HUES6 (cell line): Measurements from ENCODE around the gene TCEA2.

Experiments used
- H3K27ac ChIP-seq: 2 replicates; pipeline ENCODE4 v1.7.0; 2013; ENCODE audit warnings: low read depth, mild to moderate bottlenecking, low read length, inconsistent platforms
- H3K27me3 ChIP-seq: 2 replicates; pipeline ENCODE4 v1.6.1; 2013; ENCODE audit warnings: low read length; ENCODE audit not compliant: control insufficient read depth, insufficient read depth
- H3K36me3 ChIP-seq: 2 replicates; pipeline ENCODE4 v1.6.1; 2013; ENCODE audit warnings: low read length; ENCODE audit not compliant: control insufficient read depth, insufficient read depth
- H3K4me1 ChIP-seq: 2 replicates; pipeline ENCODE4 v1.6.1; 2013; ENCODE audit warnings: low read length; ENCODE audit not compliant: control insufficient read depth, insufficient read depth
- H3K4me3 ChIP-seq: 2 replicates; pipeline ENCODE4 v1.5.1; 2013; ENCODE audit warnings: low read depth, low read length
- H3K9ac ChIP-seq: one replicate; pipeline ENCODE4 v1.6.1; 2013; ENCODE audit warnings: mild to moderate bottlenecking, low read length
- H3K9me3 ChIP-seq: 2 replicates; pipeline ENCODE4 v1.6.1; 2013; ENCODE audit warnings: low read depth, low read length; ENCODE audit not compliant: control insufficient read depth, insufficient read depth

TCEA2 gene

GRCh38 chr20:64093013-64093503 lies 30.1 kb downstream of the TCEA2 start:
- H3K4me3 ChIP-seq, result no peak overlapping the region
- no peaks in the 10 kb centered on the region; the same call in 1 of the 2 replicates for H3K9me3 ChIP-seq
- H3K4me1 ChIP-seq, result peaks cover 5% of the 10 kb centered on the region; the same call in 1 of the 2 replicates
- H3K27me3 ChIP-seq, result peaks cover 35% of the 10 kb centered on the region; the same call in 1 of the 2 replicates
- no peak overlapping the region for H3K27ac ChIP-seq
- H3K36me3 ChIP-seq, result no peaks in the 10 kb centered on the region
- H3K9ac ChIP-seq, result no peak overlapping the region

DNA sequence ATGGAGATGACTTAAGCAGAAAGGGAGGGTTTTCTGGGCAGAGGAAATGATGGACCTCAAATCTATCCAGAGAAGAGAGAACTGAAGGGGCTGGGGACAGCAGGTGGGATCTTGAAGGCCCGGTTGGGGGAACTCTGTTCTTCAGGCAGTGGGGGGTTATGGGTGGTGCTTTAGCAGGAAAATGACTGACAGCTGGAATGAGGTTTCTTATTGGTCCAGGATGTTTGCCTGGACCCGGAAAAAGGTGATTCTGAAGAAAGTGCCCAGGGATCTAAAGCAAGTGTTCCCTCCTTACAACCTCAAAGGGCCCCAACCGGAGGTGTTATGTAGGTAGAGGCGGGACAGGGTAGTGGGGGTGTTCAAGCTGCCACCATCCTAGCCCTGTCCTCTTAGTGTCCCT lies 32.5 kb downstream of the TCEA2 start:
- Histone ChIP-seq H3K9me3 (no peaks in the 10 kb centered on the region; the same call in 1 of the 2 replicates), H3K4me1 (peaks cover 5% of the 10 kb centered on the region; the same call in 1 of the 2 replicates), H3K9ac (no peak overlapping the region), H3K4me3 (no peak overlapping the region), H3K27ac (no peak overlapping the region), H3K27me3 (peaks cover 20% of the 10 kb centered on the region; the same call in 1 of the 2 replicates), H3K36me3 (no peaks in the 10 kb centered on the region)

DNA sequence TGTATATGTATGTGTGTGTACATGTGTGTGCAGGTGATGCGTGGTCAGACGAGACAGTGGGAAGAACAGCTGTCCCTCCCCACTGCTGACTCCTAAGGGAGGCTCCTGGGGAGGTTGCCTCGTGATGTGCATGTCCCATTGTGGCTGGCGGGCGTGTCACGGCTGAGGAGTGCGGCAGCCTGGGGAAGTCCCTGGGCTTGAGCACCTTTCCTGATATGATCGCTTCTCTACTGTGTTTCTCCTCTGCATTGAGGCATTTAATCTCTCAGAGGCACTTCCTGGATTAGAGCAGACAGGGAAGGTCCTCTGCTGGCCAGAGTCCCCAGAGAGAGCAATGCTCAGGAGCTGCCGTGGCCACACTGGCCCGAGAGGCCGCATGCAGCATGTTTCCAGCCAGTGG lies 32.9 kb downstream of the TCEA2 start:
- Histone ChIP-seq H3K4me1 (peaks cover 5% of the 10 kb centered on the region; the same call in 1 of the 2 replicates), H3K9me3 (no peaks in the 10 kb centered on the region; the same call in 1 of the 2 replicates), H3K27me3 (peaks cover 25% of the 10 kb centered on the region), H3K27ac (no peak overlapping the region), H3K4me3 (no peak overlapping the region), H3K9ac (no peak overlapping the region), H3K36me3 (no peaks in the 10 kb centered on the region)

DNA sequence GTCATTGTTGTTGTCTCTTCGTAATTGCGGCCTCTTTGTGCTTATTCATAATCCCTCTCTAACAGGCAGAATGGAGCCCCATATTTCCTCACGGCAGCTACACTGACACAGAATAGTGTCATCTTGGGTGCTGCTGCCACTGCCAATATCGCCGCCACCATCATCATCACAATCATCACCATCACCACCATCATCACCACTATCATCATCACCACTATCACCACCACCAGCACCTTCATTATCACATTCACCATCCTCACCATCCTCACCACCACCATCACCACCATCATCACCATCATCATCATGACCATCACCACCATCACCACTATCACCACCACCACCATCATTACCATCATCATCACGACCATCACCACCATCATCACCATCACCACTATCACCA lies 33.5 kb downstream of the TCEA2 start:
- H3K9ac ChIP-seq, result no peak overlapping the region
- H3K9me3 ChIP-seq, result no peaks in the 10 kb centered on the region; the same call in 1 of the 2 replicates
- no peak overlapping the region for H3K27ac ChIP-seq
- peaks cover 27% of the 10 kb centered on the region for H3K27me3 ChIP-seq
- H3K4me3 ChIP-seq, result no peak overlapping the region
- H3K4me1 ChIP-seq, result peaks cover 5% of the 10 kb centered on the region; the same call in 1 of the 2 replicates
- no peaks in the 10 kb centered on the region for H3K36me3 ChIP-seq

DNA sequence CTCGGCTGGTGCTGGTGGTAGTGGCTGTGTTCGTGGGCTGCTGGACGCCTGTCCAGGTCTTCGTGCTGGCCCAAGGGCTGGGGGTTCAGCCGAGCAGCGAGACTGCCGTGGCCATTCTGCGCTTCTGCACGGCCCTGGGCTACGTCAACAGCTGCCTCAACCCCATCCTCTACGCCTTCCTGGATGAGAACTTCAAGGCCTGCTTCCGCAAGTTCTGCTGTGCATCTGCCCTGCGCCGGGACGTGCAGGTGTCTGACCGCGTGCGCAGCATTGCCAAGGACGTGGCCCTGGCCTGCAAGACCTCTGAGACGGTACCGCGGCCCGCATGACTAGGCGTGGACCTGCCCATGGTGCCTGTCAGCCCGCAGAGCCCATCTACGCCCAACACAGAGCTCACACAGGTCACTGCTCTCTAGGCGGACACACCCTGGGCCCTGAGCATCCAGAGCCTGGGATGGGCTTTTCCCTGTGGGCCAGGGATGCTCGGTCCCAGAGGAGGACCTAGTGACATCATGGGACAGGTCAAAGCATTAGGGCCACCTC lies 35.5 kb downstream of the TCEA2 start:
- Histone ChIP-seq H3K27me3 (peaks cover 28% of the 10 kb centered on the region), H3K27ac (no peak overlapping the region), H3K9me3 (no peaks in the 10 kb centered on the region; the same call in 1 of the 2 replicates), H3K9ac (no peak overlapping the region), H3K4me3 (no peak overlapping the region), H3K4me1 (no peaks in the 10 kb centered on the region; the same call in 1 of the 2 replicates), H3K36me3 (no peaks in the 10 kb centered on the region)

DNA sequence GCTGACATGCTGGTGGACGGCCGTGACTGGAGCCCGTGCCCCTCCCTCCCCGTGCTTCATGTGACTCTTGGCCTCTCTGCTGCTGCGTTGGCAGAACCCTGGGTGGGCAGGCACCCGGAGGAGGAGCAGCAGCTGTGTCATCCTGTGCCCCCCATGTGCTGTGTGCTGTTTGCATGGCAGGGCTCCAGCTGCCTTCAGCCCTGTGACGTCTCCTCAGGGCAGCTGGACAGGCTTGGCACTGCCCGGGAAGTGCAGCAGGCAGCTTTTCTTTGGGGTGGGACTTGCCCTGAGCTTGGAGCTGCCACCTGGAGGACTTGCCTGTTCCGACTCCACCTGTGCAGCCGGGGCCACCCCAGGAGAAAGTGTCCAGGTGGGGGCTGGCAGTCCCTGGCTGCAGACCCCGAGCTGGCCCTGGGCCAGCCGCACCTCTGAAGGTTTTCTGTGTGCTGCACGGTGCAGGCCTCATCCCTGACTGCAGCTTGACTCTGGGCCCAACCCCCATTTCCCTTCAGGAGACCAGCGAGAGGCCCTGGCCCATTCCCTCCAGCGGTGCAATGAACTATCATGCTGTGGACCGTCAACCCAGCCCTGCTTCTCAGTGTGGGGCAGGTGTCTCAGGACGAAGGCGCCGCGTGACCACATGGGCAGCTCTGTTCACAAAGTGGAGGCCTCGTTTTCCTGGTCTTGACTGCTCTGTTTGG lies 36.2 kb downstream of the TCEA2 start:
- H3K27ac ChIP-seq, result no peak overlapping the region

DNA sequence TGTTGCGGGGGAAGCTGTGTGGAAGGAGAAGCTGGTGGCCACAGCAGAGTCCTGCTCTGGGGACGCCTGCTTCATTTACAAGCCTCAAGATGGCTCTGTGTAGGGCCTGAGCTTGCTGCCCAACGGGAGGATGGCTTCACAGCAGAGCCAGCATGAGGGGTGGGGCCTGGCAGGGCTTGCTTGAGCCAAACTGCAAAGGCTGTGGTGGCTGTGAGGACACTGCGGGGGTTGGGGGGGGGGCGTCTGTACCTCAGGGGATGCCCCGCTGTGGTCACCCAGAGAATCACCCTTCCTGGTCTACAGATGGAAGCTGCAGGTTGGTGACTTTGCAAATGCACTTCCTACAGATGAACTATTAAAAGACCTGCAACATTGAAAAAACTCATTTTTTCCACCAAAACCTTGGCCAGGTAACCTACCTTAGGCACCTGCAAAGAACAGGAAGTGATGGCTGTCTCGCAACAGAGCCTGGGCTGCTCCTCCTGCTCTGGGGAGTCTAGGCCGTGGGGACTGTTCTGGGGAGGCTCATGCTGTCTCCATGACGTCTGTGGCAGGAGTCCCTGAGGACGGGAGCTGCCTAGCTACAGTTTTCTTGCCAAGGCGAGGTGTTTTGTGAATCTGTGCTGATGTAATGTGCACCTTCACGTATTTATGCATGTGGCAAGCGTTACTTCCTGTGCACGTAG lies 37.0 kb downstream of the TCEA2 start:
- no peak overlapping the region for H3K9ac ChIP-seq
- H3K27ac ChIP-seq, result no peak overlapping the region
- peaks cover 31% of the 10 kb centered on the region for H3K27me3 ChIP-seq

More for the DNA sequence above, 36.2 kb downstream of the TCEA2 start:
- H3K4me1 ChIP-seq, result peaks cover 6% of the 10 kb centered on the region
- H3K4me3 ChIP-seq, result no peak overlapping the region
- no peak overlapping the region for H3K9ac ChIP-seq
- H3K27me3 ChIP-seq, result peaks cover 31% of the 10 kb centered on the region
- no peaks in the 10 kb centered on the region; the same call in 1 of the 2 replicates for H3K9me3 ChIP-seq
- no peaks in the 10 kb centered on the region for H3K36me3 ChIP-seq

DNA sequence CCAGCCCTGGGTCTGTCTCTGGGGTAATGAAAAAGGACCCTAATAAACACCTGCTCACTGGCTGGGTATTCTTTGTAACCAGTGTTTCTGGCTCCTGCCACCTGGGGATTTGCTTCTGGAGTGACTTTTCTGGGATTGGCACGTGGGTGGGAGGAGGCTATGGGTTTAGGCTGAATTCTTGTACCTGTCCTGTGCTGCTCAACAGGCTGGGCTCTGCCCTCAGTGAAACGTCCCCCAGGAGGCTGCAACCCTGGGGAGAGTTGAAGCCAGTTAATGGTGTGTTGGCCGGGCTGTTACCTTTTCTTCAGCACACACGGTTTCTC lies 37.5 kb downstream of the TCEA2 start:
- H3K36me3 ChIP-seq, result no peaks in the 10 kb centered on the region
- H3K4me1 ChIP-seq, result peaks cover 8% of the 10 kb centered on the region
- no peak overlapping the region for H3K9ac ChIP-seq
- no peak overlapping the region for H3K27ac ChIP-seq
- H3K9me3 ChIP-seq, result no peaks in the 10 kb centered on the region; the same call in 1 of the 2 replicates
- H3K4me3 ChIP-seq, result no peak overlapping the region
- H3K27me3 ChIP-seq, result peaks cover 31% of the 10 kb centered on the region

More for the DNA sequence above, 37.0 kb downstream of the TCEA2 start:
- H3K36me3 ChIP-seq, result no peaks in the 10 kb centered on the region
- H3K4me1 ChIP-seq, result peaks cover 8% of the 10 kb centered on the region
- no peak overlapping the region for H3K4me3 ChIP-seq
- H3K9me3 ChIP-seq, result no peaks in the 10 kb centered on the region; the same call in 1 of the 2 replicates

GRCh38 chr20:64100946-64101688 lies 38.1 kb downstream of the TCEA2 start:
- Histone ChIP-seq H3K27me3 (peaks cover 35% of the 10 kb centered on the region), H3K9ac (no peak overlapping the region), H3K4me3 (no peak overlapping the region), H3K27ac (no peak overlapping the region), H3K4me1 (peaks cover 8% of the 10 kb centered on the region), H3K36me3 (no peaks in the 10 kb centered on the region), H3K9me3 (no peaks in the 10 kb centered on the region; the same call in 1 of the 2 replicates)

DNA sequence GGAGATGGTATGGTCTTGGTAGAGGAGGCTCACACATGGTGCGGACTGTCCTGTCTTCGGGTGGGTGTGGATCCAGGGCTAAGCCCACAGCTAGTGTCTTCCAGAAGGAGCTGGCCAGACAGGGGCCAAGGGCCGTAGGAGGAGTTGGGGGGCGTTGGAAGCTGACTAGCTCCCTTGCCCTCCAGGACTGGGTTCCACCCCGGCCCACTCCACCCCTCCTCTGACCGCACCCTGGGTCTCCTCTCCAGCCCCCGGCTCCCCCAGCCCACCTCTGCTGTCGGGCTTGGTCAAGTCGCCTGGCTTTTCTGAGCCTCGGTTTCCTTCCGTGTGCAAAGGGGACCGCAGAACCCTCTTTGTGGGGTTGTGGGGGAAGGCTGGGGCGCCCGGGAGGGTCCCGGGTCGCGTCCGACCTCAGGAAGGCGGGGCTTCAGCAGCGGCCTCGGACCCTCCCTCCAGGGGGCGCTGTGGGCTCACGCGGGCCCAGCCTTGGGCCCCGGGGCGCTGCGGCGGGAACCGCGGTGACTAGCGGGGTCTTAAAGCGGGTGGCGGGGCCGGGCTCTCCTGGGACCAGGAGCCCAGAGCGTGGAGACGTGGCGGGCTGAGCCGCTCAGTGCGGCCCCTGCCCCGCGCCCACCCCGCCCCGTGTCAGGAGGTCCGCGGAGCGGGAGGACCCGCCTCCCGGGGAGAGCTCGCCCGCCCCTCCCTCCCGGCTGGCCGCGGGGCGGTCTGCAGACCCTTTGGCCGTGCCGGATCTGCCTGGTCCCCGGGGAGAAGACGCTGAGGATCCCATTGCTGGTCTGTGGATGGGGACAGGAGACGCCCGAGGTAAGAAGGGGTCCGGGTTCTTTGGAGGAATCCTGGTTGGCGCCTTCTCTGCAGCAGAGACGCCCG lies 39.0 kb downstream of the TCEA2 start:
- no peaks in the 10 kb centered on the region for H3K9me3 ChIP-seq
- H3K4me3 ChIP-seq, result peak overlapping the region; percentile 71
- H3K36me3 ChIP-seq, result no peaks in the 10 kb centered on the region
- peaks cover 8% of the 10 kb centered on the region for H3K4me1 ChIP-seq
- no peak overlapping the region for H3K27ac ChIP-seq
- no peak overlapping the region for H3K9ac ChIP-seq
- peaks cover 35% of the 10 kb centered on the region for H3K27me3 ChIP-seq
